ENCODE data around the gene BSDC1.

The BSDC1 gene

DNA sequence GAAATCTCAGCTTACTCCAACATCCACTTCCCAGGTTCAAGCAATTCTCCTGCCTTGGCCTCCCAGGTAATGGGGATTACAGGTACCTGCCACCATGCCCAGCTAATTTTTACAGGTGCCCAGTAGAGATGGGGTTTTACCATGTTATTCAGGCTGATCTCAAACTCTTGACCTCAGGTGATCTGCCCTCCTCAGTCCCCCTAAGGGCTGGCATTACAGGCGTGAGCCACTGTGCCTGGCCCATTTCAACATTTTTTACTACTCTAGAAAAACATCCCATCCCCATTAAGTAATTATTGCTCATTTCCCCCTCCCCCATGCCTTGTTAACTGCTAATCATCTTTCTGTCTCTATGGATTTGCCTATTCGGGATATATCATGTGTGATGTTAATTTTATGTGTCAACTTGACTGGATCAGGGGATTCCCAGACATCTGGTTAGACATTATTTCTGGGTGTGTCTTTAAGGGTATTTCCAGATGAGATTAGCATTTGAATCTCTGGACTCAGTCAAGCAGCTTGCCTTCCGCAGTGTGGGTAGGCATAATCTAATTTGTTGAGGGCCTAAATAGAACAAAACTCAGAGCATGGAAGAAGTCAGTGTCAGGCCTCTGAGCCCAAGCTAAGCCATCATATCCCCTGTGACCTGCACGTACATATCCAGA lies 37.6 kb upstream of the BSDC1 start:
- no peaks in the 10 kb centered on the region for H3K9me3 ChIP-seq (replicated peaks in 1 of 2; ENCODE audit: control insufficient read depth in 2 of 2, insufficient read depth in 1 of 2, low read depth in 1 of 2, low read length in 2 of 2)
- WGBS, 2 donors (ENCODE audit: extremely low coverage in 2 of 2, insufficient read length in 2 of 2, insufficient replicate concordance in 1 of 2) = no CpG with 5 or more reads among the region's 4 CpGs
- no peak for DNase-seq (ENCODE audit: low spot score)

DNA sequence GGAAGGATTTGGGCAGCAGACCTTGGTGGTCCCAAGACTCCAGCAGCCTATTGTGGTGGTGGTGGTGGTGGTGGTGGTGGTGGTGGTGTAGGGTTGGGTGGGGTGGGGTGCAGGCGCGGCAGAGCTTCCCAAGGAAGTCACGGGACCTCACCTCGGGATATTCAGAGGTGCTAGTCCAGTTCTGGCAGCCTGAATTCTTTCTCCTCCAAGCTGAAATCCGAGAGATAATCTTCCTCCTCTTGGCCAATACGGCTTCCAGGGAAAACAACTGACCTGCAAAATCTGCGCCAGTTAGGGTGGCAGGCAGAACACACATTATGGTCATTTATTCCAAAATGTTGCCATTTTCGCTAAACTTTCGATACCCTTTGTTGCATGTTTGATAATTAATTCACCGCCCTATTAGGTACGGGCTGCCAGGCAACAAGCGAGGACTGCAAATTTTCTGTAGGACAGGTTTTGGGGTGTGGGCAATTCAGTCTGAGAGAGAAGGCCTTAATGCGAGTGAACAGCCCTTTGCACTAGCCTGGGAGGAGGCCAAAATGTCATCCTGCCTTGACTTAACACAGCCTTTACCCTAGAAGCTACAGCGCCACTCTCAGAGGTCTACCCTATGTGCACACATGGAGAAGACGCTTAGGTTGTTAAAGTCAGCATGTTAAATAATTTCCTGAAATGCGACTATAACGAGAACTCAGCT lies 33.2 kb upstream of the BSDC1 start:
- Histone ChIP-seq H4K91ac (ENCODE audit: low read depth, low read length, poor library complexity) (no peak overlapping the region), H3K4me3 (ENCODE audit: low read length in 2 of 2) (no peak overlapping the region), H2AK5ac (ENCODE audit: low read depth, low read length) (no peak overlapping the region), H2BK120ac (ENCODE audit: low read depth, low read length) (no peak overlapping the region), H3K36me3 (replicated peaks in 1 of 2; ENCODE audit: control insufficient read depth in 2 of 2, insufficient read depth in 2 of 2, low read length in 2 of 2) (no peaks in the 10 kb centered on the region), H3K9ac (ENCODE audit: low read depth, low read length, poor library complexity) (no peak overlapping the region), H3K18ac (ENCODE audit: low read length) (no peak overlapping the region), H3K4me1 (ENCODE audit: control insufficient read depth in 2 of 2, insufficient read depth in 1 of 2, low read depth in 1 of 2, low read length in 2 of 2) (peaks cover 0 to 2% of the 10 kb centered on the region in 2 donors), H4K8ac (ENCODE audit: low read depth, low read length) (no peak overlapping the region), H3K9me3 (replicated peaks in 1 of 2; ENCODE audit: control insufficient read depth in 2 of 2, insufficient read depth in 1 of 2, low read depth in 1 of 2, low read length in 2 of 2) (peaks cover 0 to 3% of the 10 kb centered on the region in 2 donors), H3K23ac (ENCODE audit: low read depth, low read length, poor library complexity) (no peak overlapping the region), H2BK15ac (ENCODE audit: low read length) (no peak overlapping the region), H2BK12ac (ENCODE audit: low read length) (no peak overlapping the region), H3K4ac (ENCODE audit: low read length) (no peak overlapping the region), H3K27ac (replicated peaks; ENCODE audit: low read length) (no peak overlapping the region), H3K14ac (ENCODE audit: low read length) (no peak overlapping the region), H3K27me3 (ENCODE audit: control insufficient read depth in 3 of 3, insufficient read depth in 3 of 3, low read depth in 1 of 3, low read length in 3 of 3) (no peaks in the 10 kb centered on the region), H3K79me1 (ENCODE audit: low read depth, low read length) (no peaks in the 10 kb centered on the region), H2AFZ (ENCODE audit: low read length) (no peak overlapping the region), H2BK5ac (ENCODE audit: low read length) (no peak overlapping the region), H3K4me2 (ENCODE audit: insufficient read depth, low read length, poor library complexity, severe bottlenecking) (no peak overlapping the region)
- no CpG with 5 or more reads among the region's 17 CpGs for WGBS, 2 donors (ENCODE audit: extremely low coverage in 2 of 2, insufficient read length in 2 of 2, insufficient replicate concordance in 1 of 2)
- no peak for DNase-seq (ENCODE audit: low spot score)

More for the DNA sequence above, 37.6 kb upstream of the BSDC1 start:
- no peak overlapping the region for H3K14ac ChIP-seq (ENCODE audit: low read length)
- H3K23ac ChIP-seq (ENCODE audit: low read depth, low read length, poor library complexity) = no peak overlapping the region
- no peak overlapping the region for H2BK15ac ChIP-seq (ENCODE audit: low read length)
- H2AK5ac ChIP-seq (ENCODE audit: low read depth, low read length) = no peak overlapping the region
- H3K4me2 ChIP-seq (ENCODE audit: insufficient read depth, low read length, poor library complexity, severe bottlenecking) = no peak overlapping the region
- no peak overlapping the region for H3K4me3 ChIP-seq (ENCODE audit: low read length in 2 of 2)
- no peak overlapping the region for H4K8ac ChIP-seq (ENCODE audit: low read depth, low read length)
- H2BK12ac ChIP-seq (ENCODE audit: low read length) = no peak overlapping the region
- no peak overlapping the region for H3K27ac ChIP-seq (replicated peaks; ENCODE audit: low read length)
- no peak overlapping the region for H2AFZ ChIP-seq (ENCODE audit: low read length)
- H4K91ac ChIP-seq (ENCODE audit: low read depth, low read length, poor library complexity) = no peak overlapping the region
- H3K4me1 ChIP-seq (ENCODE audit: control insufficient read depth in 2 of 2, insufficient read depth in 1 of 2, low read depth in 1 of 2, low read length in 2 of 2) = no peaks in the 10 kb centered on the region
- no peak overlapping the region for H3K18ac ChIP-seq (ENCODE audit: low read length)
- H3K27me3 ChIP-seq (ENCODE audit: control insufficient read depth in 3 of 3, insufficient read depth in 3 of 3, low read depth in 1 of 3, low read length in 3 of 3) = peaks cover 0 to 5% (median 0%) of the 10 kb centered on the region in 3 experiments
- no peak overlapping the region for H2BK120ac ChIP-seq (ENCODE audit: low read depth, low read length)
- H3K36me3 ChIP-seq (replicated peaks in 1 of 2; ENCODE audit: control insufficient read depth in 2 of 2, insufficient read depth in 2 of 2, low read length in 2 of 2) = no peaks in the 10 kb centered on the region
- no peaks in the 10 kb centered on the region for H3K79me1 ChIP-seq (ENCODE audit: low read depth, low read length)
- H2BK5ac ChIP-seq (ENCODE audit: low read length) = no peak overlapping the region
- H3K4ac ChIP-seq (ENCODE audit: low read length) = no peak overlapping the region
- no peak overlapping the region for H3K9ac ChIP-seq (ENCODE audit: low read depth, low read length, poor library complexity)

DNA sequence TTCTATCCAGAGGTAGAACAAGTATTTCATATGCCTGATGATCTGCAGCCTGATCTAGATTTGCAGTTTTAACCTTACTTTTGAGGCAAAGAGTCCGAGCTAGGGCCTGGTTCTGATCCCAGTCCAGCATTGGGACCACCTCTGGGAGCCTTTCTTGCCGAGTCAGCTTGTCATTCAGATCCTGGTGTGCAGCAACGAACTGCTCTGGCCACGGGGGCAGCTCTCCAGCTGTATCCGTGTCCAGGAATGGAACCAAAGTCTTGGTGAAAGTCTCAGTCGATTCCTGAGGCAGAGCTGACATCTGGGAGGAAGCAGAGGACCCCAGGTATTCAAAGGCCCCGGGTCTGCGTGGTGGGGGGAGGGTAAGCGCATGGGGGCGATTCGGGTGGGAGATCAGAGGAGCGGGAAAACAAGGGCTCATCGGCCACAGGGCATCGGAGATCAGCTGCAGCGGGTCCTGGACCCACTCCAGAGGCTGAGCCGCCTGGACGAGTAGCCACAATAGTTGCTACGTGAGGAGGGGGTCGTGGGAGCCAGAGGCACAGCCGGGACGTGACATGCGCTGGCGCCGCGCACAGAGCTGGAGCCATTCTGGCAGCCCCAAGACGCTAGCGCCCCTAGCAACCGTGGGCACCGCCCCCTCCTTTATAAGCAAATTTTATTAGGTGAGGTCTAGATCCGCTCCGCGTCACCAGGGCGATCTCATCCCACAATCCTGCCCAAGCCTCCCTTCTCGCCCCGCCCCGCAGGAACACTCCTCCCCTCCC lies 32.4 kb upstream of the BSDC1 start:
- Histone ChIP-seq H3K4me3 (ENCODE audit: low read length in 2 of 2) (no peak overlapping the region), H3K27ac (replicated peaks; ENCODE audit: low read length) (no peak overlapping the region), H3K18ac (ENCODE audit: low read length) (peak overlapping the region; percentile 21), H2AFZ (ENCODE audit: low read length) (no peak overlapping the region), H2BK15ac (ENCODE audit: low read length) (no peak overlapping the region), H3K27me3 (ENCODE audit: control insufficient read depth in 3 of 3, insufficient read depth in 3 of 3, low read depth in 1 of 3, low read length in 3 of 3) (no peaks in the 10 kb centered on the region), H3K4me2 (ENCODE audit: insufficient read depth, low read length, poor library complexity, severe bottlenecking) (no peak overlapping the region), H3K36me3 (replicated peaks in 1 of 2; ENCODE audit: control insufficient read depth in 2 of 2, insufficient read depth in 2 of 2, low read length in 2 of 2) (no peaks in the 10 kb centered on the region), H3K23ac (ENCODE audit: low read depth, low read length, poor library complexity) (peak overlapping the region; percentile 68), H3K14ac (ENCODE audit: low read length) (no peak overlapping the region), H3K79me1 (ENCODE audit: low read depth, low read length) (no peaks in the 10 kb centered on the region), H3K9me3 (replicated peaks in 1 of 2; ENCODE audit: control insufficient read depth in 2 of 2, insufficient read depth in 1 of 2, low read depth in 1 of 2, low read length in 2 of 2) (peaks cover 0 to 3% of the 10 kb centered on the region in 2 donors), H2BK120ac (ENCODE audit: low read depth, low read length) (no peak overlapping the region), H2BK5ac (ENCODE audit: low read length) (no peak overlapping the region), H3K4ac (ENCODE audit: low read length) (no peak overlapping the region), H2BK12ac (ENCODE audit: low read length) (no peak overlapping the region), H2AK5ac (ENCODE audit: low read depth, low read length) (no peak overlapping the region), H4K8ac (ENCODE audit: low read depth, low read length) (no peak overlapping the region), H3K4me1 (ENCODE audit: control insufficient read depth in 2 of 2, insufficient read depth in 1 of 2, low read depth in 1 of 2, low read length in 2 of 2) (peaks cover 0 to 2% of the 10 kb centered on the region in 2 donors), H3K9ac (ENCODE audit: low read depth, low read length, poor library complexity) (no peak overlapping the region), H4K91ac (ENCODE audit: low read depth, low read length, poor library complexity) (no peak overlapping the region)
- DNase-seq (ENCODE audit: low spot score) = no peak
- WGBS, 2 donors (ENCODE audit: extremely low coverage in 2 of 2, insufficient read length in 2 of 2, insufficient replicate concordance in 1 of 2) = no CpG with 5 or more reads among the region's 36 CpGs

DNA sequence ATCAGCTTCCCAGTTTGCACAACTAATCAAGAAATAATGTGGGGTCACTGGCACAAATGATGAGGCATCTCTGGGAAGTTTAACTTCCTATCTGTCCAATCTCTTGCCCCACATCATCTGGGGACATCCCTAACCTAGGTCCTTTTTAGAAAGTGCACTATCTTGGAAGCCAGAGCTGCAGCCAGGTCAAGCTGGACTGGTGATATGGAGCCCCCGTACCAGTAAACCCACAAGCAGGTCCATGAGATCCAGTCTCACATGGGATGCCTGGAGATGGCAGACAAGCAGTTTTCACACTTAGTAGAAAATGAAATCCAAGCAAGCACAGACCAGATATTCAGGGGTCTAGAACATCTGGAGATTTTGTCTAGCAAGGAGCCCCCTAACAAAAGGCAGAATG lies 27.5 kb upstream of the BSDC1 start:
- no peak overlapping the region for H2BK120ac ChIP-seq (ENCODE audit: low read depth, low read length)
- no peak overlapping the region for H2BK15ac ChIP-seq (ENCODE audit: low read length)
- no peak overlapping the region for H2BK12ac ChIP-seq (ENCODE audit: low read length)
- DNase-seq (ENCODE audit: low spot score) = no peak
- no peak overlapping the region for H3K23ac ChIP-seq (ENCODE audit: low read depth, low read length, poor library complexity)
- H2BK5ac ChIP-seq (ENCODE audit: low read length) = no peak overlapping the region
- H3K27me3 ChIP-seq (ENCODE audit: control insufficient read depth in 3 of 3, insufficient read depth in 3 of 3, low read depth in 1 of 3, low read length in 3 of 3) = no peaks in the 10 kb centered on the region
- no peaks in the 10 kb centered on the region for H3K36me3 ChIP-seq (replicated peaks in 1 of 2; ENCODE audit: control insufficient read depth in 2 of 2, insufficient read depth in 2 of 2, low read length in 2 of 2)
- no peak overlapping the region for H3K14ac ChIP-seq (ENCODE audit: low read length)
- H3K18ac ChIP-seq (ENCODE audit: low read length) = no peak overlapping the region
- H3K79me1 ChIP-seq (ENCODE audit: low read depth, low read length) = no peaks in the 10 kb centered on the region
- no peak overlapping the region for H2AFZ ChIP-seq (ENCODE audit: low read length)
- H4K8ac ChIP-seq (ENCODE audit: low read depth, low read length) = no peak overlapping the region
- H2AK5ac ChIP-seq (ENCODE audit: low read depth, low read length) = no peak overlapping the region
- no peak overlapping the region for H3K9ac ChIP-seq (ENCODE audit: low read depth, low read length, poor library complexity)
- H3K4me1 ChIP-seq (ENCODE audit: control insufficient read depth in 2 of 2, insufficient read depth in 1 of 2, low read depth in 1 of 2, low read length in 2 of 2) = peaks cover 0 to 2% of the 10 kb centered on the region in 2 donors
- no peak overlapping the region for H3K27ac ChIP-seq (replicated peaks; ENCODE audit: low read length)
- peaks cover 0 to 3% of the 10 kb centered on the region in 2 donors for H3K9me3 ChIP-seq (replicated peaks in 1 of 2; ENCODE audit: control insufficient read depth in 2 of 2, insufficient read depth in 1 of 2, low read depth in 1 of 2, low read length in 2 of 2)
- no peak overlapping the region for H3K4me3 ChIP-seq (ENCODE audit: low read length in 2 of 2)
- no peak overlapping the region for H3K4me2 ChIP-seq (ENCODE audit: insufficient read depth, low read length, poor library complexity, severe bottlenecking)
- WGBS, 2 donors (ENCODE audit: extremely low coverage in 2 of 2, insufficient read length in 2 of 2, insufficient replicate concordance in 1 of 2) = no CpG with 5 or more reads among the region's 1 CpG
- no peak overlapping the region for H4K91ac ChIP-seq (ENCODE audit: low read depth, low read length, poor library complexity)
- H3K4ac ChIP-seq (ENCODE audit: low read length) = no peak overlapping the region
